ENCODE results near the gene CPNE4. TPM values are rescaled to one million over a fixed set of nuclear protein-coding genes. Genes with fewer than 3 reads are reported as not detected.

The CPNE4 gene
- total RNA-seq, 1 donor from 2014 or later, result 0.20 TPM

DNA sequence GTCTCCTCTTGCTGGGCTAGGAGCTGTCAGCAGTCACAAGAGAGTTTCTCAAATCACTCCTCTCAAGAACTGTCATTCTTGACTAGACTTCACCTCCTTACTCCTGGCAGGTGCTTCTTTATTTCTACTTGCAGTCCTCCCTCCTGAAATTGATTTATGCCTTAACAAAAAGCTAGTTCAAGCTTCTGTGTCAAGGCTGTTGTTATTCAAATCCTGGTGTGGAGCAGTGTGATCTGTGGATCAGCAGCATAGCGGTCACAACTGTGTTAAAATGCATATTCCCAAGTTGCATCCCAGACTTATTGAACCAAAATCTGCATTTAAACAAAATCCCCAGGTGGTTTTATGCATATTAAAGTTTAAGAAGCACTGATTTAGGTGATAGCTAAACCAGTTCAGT lies 411.4 kb downstream of the CPNE4 start:
- Mint-ChIP-seq H3K27me3 (ENCODE audit: low read depth) (peaks cover 11% of the 10 kb centered on the region), H3K4me1 (no peaks in the 10 kb centered on the region), H3K27ac (no peak overlapping the region), H3K36me3 (no peaks in the 10 kb centered on the region), H3K4me3 (no peak overlapping the region), H3K9me3 (no peaks in the 10 kb centered on the region)
- TF ChIP-seq, protein P1, sequence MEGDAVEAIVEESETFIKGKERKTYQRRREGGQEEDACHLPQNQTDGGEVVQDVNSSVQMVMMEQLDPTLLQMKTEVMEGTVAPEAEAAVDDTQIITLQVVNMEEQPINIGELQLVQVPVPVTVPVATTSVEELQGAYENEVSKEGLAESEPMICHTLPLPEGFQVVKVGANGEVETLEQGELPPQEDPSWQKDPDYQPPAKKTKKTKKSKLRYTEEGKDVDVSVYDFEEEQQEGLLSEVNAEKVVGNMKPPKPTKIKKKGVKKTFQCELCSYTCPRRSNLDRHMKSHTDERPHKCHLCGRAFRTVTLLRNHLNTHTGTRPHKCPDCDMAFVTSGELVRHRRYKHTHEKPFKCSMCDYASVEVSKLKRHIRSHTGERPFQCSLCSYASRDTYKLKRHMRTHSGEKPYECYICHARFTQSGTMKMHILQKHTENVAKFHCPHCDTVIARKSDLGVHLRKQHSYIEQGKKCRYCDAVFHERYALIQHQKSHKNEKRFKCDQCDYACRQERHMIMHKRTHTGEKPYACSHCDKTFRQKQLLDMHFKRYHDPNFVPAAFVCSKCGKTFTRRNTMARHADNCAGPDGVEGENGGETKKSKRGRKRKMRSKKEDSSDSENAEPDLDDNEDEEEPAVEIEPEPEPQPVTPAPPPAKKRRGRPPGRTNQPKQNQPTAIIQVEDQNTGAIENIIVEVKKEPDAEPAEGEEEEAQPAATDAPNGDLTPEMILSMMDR (IDR thresholded peaks at IDR 0.05; ENCODE audit: unreplicated experiment), result no peak
- DNase-seq (ENCODE audit: low spot score in 2 of 2, unreplicated experiment in 2 of 2), result no peak

DNA sequence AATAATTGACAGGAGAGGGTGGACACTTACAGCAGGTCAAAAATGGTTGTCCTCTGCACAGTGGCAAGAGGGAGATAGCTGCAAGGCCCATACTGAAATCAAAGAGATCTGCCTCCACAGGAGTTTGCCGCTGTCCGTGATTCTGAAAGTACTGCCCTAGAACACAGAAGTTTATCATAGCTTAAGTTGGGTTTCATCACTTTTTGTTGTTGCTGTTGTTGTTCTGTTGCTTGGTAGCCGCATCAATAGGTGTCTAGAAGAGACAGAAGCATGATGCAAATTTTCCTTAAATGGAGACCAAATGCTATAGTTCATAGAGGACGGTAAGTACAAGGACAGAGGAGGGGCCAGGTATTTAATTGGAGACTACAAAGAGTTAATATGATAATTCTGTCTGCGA lies 412.1 kb downstream of the CPNE4 start:
- Mint-ChIP-seq H3K27ac (no peak overlapping the region), H3K27me3 (ENCODE audit: low read depth) (peaks cover 12% of the 10 kb centered on the region), H3K36me3 (no peaks in the 10 kb centered on the region), H3K4me1 (no peaks in the 10 kb centered on the region), H3K9me3 (no peaks in the 10 kb centered on the region), H3K4me3 (no peak overlapping the region)
- no peak for DNase-seq (ENCODE audit: low spot score in 2 of 2, unreplicated experiment in 2 of 2)
- TF ChIP-seq, protein P1 (IDR thresholded peaks at IDR 0.05; ENCODE audit: unreplicated experiment), result no peak

DNA sequence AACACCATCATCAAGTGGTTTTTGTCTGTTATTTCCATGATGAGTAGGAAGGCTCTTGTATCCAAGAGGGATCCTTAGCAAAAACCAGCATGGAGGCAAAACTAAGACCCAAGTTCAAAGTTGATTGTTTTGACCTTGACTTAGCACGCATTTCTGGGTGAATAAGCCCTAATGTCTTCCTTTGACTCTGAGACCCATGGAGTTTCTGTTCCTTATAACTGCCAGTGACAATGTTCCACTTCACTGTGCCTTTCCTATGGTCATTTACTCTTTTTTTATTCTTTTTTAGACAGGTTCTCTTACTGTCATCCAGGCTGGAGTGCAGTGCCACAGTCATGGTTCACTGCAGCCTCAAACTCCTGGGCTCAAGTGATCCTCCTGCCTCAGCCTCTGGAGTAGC lies 413.8 kb downstream of the CPNE4 start:
- TF ChIP-seq, protein P1 (IDR thresholded peaks at IDR 0.05; ENCODE audit: unreplicated experiment), result no peak
- no peaks in the 10 kb centered on the region for H3K36me3 Mint-ChIP-seq
- no peak for DNase-seq (ENCODE audit: low spot score in 2 of 2, unreplicated experiment in 2 of 2)
- no peaks in the 10 kb centered on the region for H3K4me1 Mint-ChIP-seq
- H3K4me3 Mint-ChIP-seq, result no peak overlapping the region
- H3K27ac Mint-ChIP-seq, result no peak overlapping the region
- peaks cover 10% of the 10 kb centered on the region for H3K27me3 Mint-ChIP-seq (ENCODE audit: low read depth)
- no peaks in the 10 kb centered on the region for H3K9me3 Mint-ChIP-seq

DNA sequence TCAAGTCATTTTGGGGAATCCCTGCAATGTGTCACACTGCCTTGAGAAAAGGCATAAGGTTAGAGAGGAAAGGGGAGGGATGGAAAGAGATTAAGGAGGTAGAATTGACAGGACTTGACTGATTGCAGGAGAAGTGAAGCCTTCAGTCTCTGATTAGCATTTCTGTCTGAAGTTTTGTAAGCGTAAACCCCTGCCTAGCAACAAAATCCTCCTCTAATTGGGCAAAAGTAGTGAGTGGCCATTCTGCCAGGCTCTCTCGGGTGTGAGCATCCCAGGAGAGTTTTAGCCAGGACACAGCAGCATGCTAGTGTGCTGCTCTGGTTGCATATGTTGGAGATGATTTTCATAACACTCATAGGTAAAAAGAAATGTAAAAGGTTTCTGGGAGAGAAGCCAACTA lies 415.0 kb downstream of the CPNE4 start:
- H3K27ac Mint-ChIP-seq, result no peak overlapping the region
- H3K27me3 Mint-ChIP-seq (ENCODE audit: low read depth), result peaks cover 10% of the 10 kb centered on the region
- no peak overlapping the region for H3K4me3 Mint-ChIP-seq
- no peaks in the 10 kb centered on the region for H3K4me1 Mint-ChIP-seq
- DNase-seq (ENCODE audit: low spot score in 2 of 2, unreplicated experiment in 2 of 2), result no peak
- H3K36me3 Mint-ChIP-seq, result no peaks in the 10 kb centered on the region
- TF ChIP-seq, protein P1 (IDR thresholded peaks at IDR 0.05; ENCODE audit: unreplicated experiment), result no peak
- H3K9me3 Mint-ChIP-seq, result no peaks in the 10 kb centered on the region

DNA sequence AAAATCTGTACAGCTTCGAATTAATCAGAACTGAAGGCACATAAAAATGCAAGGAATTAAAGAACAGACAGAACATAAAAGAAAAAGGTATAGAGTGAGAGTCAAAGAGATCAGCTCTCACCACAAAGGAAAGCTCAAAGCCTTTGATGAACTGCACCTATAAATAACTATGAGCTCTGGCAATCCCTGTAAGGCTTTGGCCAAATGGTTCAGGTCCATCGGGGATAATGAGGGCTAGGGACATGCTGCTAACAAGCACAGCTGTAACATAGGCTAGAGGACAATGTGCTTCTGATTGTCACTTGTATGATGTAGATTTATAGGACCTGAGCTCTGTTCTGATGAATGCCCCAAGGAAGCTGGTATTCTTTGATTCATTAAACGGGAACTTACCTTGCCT lies 418.1 kb downstream of the CPNE4 start:
- H3K4me3 Mint-ChIP-seq, result no peak overlapping the region
- no peaks in the 10 kb centered on the region for H3K36me3 Mint-ChIP-seq
- peaks cover 16% of the 10 kb centered on the region for H3K27me3 Mint-ChIP-seq (ENCODE audit: low read depth)
- TF ChIP-seq, protein P1 (IDR thresholded peaks at IDR 0.05; ENCODE audit: unreplicated experiment), result no peak
- DNase-seq (ENCODE audit: low spot score in 2 of 2, unreplicated experiment in 2 of 2), result no peak
- no peaks in the 10 kb centered on the region for H3K9me3 Mint-ChIP-seq
- H3K4me1 Mint-ChIP-seq, result no peaks in the 10 kb centered on the region
- H3K27ac Mint-ChIP-seq, result no peak overlapping the region

DNA sequence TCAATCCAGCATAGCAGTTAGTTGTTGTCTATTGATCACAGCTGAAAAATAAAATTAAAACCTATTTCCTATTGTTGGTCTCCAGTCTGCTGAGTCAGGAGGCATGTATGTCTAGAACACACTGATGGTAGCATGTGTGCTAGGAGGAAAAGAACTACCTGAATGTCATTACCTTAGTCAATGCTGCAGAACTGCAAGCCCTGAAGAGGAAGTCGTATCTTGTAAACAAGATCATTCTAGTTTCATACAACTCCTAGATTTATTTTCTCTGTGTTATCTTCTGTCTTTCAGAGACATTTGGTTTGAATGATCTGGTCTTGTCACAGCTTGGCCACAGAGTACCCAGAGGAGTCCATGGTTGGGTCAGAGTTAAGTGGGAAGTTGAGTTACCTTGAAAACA lies 422.1 kb downstream of the CPNE4 start:
- no peak overlapping the region for H3K27ac Mint-ChIP-seq
- no peaks in the 10 kb centered on the region for H3K36me3 Mint-ChIP-seq
- H3K27me3 Mint-ChIP-seq (ENCODE audit: low read depth), result peaks cover 21% of the 10 kb centered on the region

More for the DNA sequence above, 422.1 kb downstream of the CPNE4 start:
- H3K4me3 Mint-ChIP-seq, result no peak overlapping the region
- TF ChIP-seq, protein P1 (IDR thresholded peaks at IDR 0.05; ENCODE audit: unreplicated experiment), result no peak
- DNase-seq (ENCODE audit: low spot score in 2 of 2, unreplicated experiment in 2 of 2), result no peak
- no peaks in the 10 kb centered on the region for H3K4me1 Mint-ChIP-seq
- H3K9me3 Mint-ChIP-seq, result no peaks in the 10 kb centered on the region
